Central memory CD4-positive, alpha-beta T cell (primary cell): ENCODE measurements around the gene PRSS33.

Experiments
- DNase-seq: peaks from one replicate; pipeline ENCODE4 v3.0.0; 2022

PRSS33 gene

GRCh38 chr16:2739625-2740430, 47.5 kb downstream of the PRSS33 start:
- DNase-seq = no peak

- DNase-seq = no peak
Measured at GRCh38 chr16:2738615-2739014, 48.7 kb downstream of the PRSS33 start.

- DNase-seq = no peak
Measured at GRCh38 chr16:2737895-2738418, 49.4 kb downstream of the PRSS33 start.

GRCh38 chr16:2737238-2737605, 50.1 kb downstream of the PRSS33 start:
- no peak for DNase-seq

GRCh38 chr16:2736476-2737237, 50.7 kb downstream of the PRSS33 start:
- DNase-seq = no peak

- DNase-seq = no peak
Measured at GRCh38 chr16:2734844-2735515, 52.4 kb downstream of the PRSS33 start.
